HEK293T (cell line): ENCODE data around the gene LRP1-AS.
A peak's percentile ranks its signal among the peaks of the same experiment; 100 is the strongest.

Experiments
- CTCF ChIA-PET: fragments of 350-600 bp; formaldehyde crosslinking; extraction: SDS; loops from one replicate; lab custom pipeline; 2021; ENCODE audit warnings: antibody characterized with exemption, inconsistent platforms; lab: Yijun Ruan, JAX
- POLR2A ChIA-PET: fragments of 350-600 bp; formaldehyde crosslinking; extraction: SDS; loops from one replicate; lab custom pipeline; 2020; ENCODE audit warnings: antibody characterized with exemption, inconsistent platforms; lab: Yijun Ruan, JAX
- DNase-seq: peaks from one replicate; pipeline ENCODE4 v3.0.0; 2012; ENCODE audit warnings: mixed read lengths; ENCODE audit errors: extremely low spot score
- ARNT ChIP-seq: fragments of 450-650 bp; IDR thresholded peaks from 2 replicates; pipeline ENCODE4 v1.6.1; 2017; ENCODE audit warnings: mild to moderate bottlenecking
- BHLHE40 ChIP-seq: fragments of 450-650 bp; IDR thresholded peaks from 2 replicates; pipeline ENCODE4 v1.6.1; 2016; ENCODE audit warnings: mild to moderate bottlenecking, moderate library complexity, borderline replicate concordance
- CTBP1 ChIP-seq: fragments of 450-650 bp; IDR thresholded peaks from 2 replicates; pipeline ENCODE4 v1.6.1; 2016; ENCODE audit warnings: borderline replicate concordance
- ELF4 ChIP-seq: fragments of 450-650 bp; IDR thresholded peaks from 2 replicates; pipeline ENCODE4 v1.6.1; 2017; ENCODE audit warnings: antibody characterized with exemption
- FOXA1 ChIP-seq: fragments of 450-650 bp; IDR thresholded peaks from 2 replicates; pipeline ENCODE4 v1.6.1; 2016; ENCODE audit warnings: mild to moderate bottlenecking
- FOXK2 ChIP-seq: fragments of 450-650 bp; IDR thresholded peaks from 2 replicates; pipeline ENCODE4 v1.6.1; 2016; ENCODE audit warnings: mild to moderate bottlenecking
- FOXM1 ChIP-seq: fragments of 450-650 bp; IDR thresholded peaks from 2 replicates; pipeline ENCODE4 v1.6.1; 2017; ENCODE audit warnings: mild to moderate bottlenecking, borderline replicate concordance
- HDGF ChIP-seq: fragments of 450-650 bp; IDR thresholded peaks from 2 replicates; pipeline ENCODE4 v1.6.1; 2017; ENCODE audit warnings: antibody characterized with exemption, borderline replicate concordance
- L3MBTL2 ChIP-seq: fragments of 450-650 bp; conservative IDR thresholded peaks from 2 replicates; pipeline ENCODE4 v1.6.1; 2016; ENCODE audit warnings: mild to moderate bottlenecking
- LEF1 ChIP-seq: fragments of 450-650 bp; IDR thresholded peaks from 2 replicates; pipeline ENCODE4 v1.6.1; 2017; ENCODE audit warnings: mild to moderate bottlenecking, borderline replicate concordance
- NFRKB ChIP-seq: fragments of 450-650 bp; IDR thresholded peaks from 2 replicates; pipeline ENCODE4 v1.6.1; 2016; ENCODE audit warnings: mild to moderate bottlenecking, moderate library complexity
- PKNOX1 ChIP-seq: fragments of 450-650 bp; IDR thresholded peaks from 2 replicates; pipeline ENCODE4 v1.6.1; 2016
- SP1 ChIP-seq: fragments of 450-650 bp; IDR thresholded peaks from 2 replicates; pipeline ENCODE4 v1.6.1; 2017
- SUZ12 ChIP-seq: fragments of 450-650 bp; IDR thresholded peaks from 2 replicates; pipeline ENCODE4 v1.6.1; 2016; ENCODE audit warnings: mild to moderate bottlenecking
- TARDBP ChIP-seq: fragments of 450-650 bp; IDR thresholded peaks from 2 replicates; pipeline ENCODE4 v1.6.1; 2016
- ZNF384 ChIP-seq: fragments of 450-650 bp; IDR thresholded peaks from 2 replicates; pipeline ENCODE4 v1.6.1; 2016

LRP1-AS gene

GRCh38 chr12:57178213-57178612, 30.8 kb upstream of the LRP1-AS start:
- TF ChIP-seq ELF4 (no peak), HDGF (no peak), L3MBTL2 (no peak), FOXK2 (no peak), SP1 (no peak), SUZ12 (no peak), TARDBP (no peak), ZNF384 (no peak), PKNOX1 (no peak), BHLHE40 (no peak), FOXM1 (no peak), NFRKB (no peak), FOXA1 (no peak), LEF1 (no peak), ARNT (no peak), CTBP1 (no peak)
- POLR2A ChIA-PET = no interaction called here
- CTCF ChIA-PET = interaction anchor here (0.7 kb wide), 1 partner anchor 54 kb away, joined by 3 read pairs; no protein-coding TSS in a partner anchor
- DNase-seq = no peak

- DNase-seq = no peak
- POLR2A ChIA-PET = interaction anchor here (2.9 kb wide), 1 partner anchor 49 kb away, joined by 17 read pairs; the partner anchor contains the start of gene LRP1
- no peak for TF ChIP-seq ZNF384
- no peak for TF ChIP-seq FOXA1
- no peak for TF ChIP-seq SUZ12
- no peak for TF ChIP-seq HDGF
- TF ChIP-seq ARNT = no peak
- TF ChIP-seq PKNOX1 = no peak
- TF ChIP-seq CTBP1 = no peak
- no peak for TF ChIP-seq TARDBP
- TF ChIP-seq L3MBTL2 = no peak
- TF ChIP-seq FOXK2 = no peak
- TF ChIP-seq NFRKB = no peak
- TF ChIP-seq FOXM1 = no peak
- TF ChIP-seq BHLHE40 = no peak
- TF ChIP-seq ELF4 = no peak
- no peak for TF ChIP-seq SP1
- no peak for TF ChIP-seq LEF1
- CTCF ChIA-PET = no interaction called here
Observed at GRCh38 chr12:57177354-57177753, 29.9 kb upstream of the LRP1-AS start.

- CTCF ChIA-PET = interaction anchor here (0.8 to 4.2 kb wide), 11 partner anchors 8 to 172 kb away, joined by 3 to 21 read pairs (median 4); partner anchors contain the start of gene STAT6
- TF ChIP-seq TARDBP = no peak
- no peak for TF ChIP-seq SP1
- no peak for TF ChIP-seq PKNOX1
- TF ChIP-seq ZNF384 = no peak
- TF ChIP-seq FOXM1 = no peak
- TF ChIP-seq ARNT = no peak
- no peak for TF ChIP-seq FOXA1
- TF ChIP-seq CTBP1 = no peak
- TF ChIP-seq NFRKB = no peak
- no peak for TF ChIP-seq LEF1
- no peak for TF ChIP-seq BHLHE40
- no peak for TF ChIP-seq FOXK2
- TF ChIP-seq HDGF = no peak
- TF ChIP-seq ELF4 = no peak
- POLR2A ChIA-PET = interaction anchor here (2.9 kb wide), 1 partner anchor 48 kb away, joined by 17 read pairs; the partner anchor contains the start of gene LRP1
- no peak for DNase-seq
Observed at GRCh38 chr12:57176846-57177245, 29.4 kb upstream of the LRP1-AS start.

GRCh38 chr12:57176139-57176477, 28.7 kb upstream of the LRP1-AS start:
- TF ChIP-seq SUZ12 (no peak), HDGF (no peak), L3MBTL2 (no peak), TARDBP (no peak), LEF1 (no peak), FOXK2 (no peak), NFRKB (no peak), ZNF384 (no peak), PKNOX1 (no peak), SP1 (no peak), FOXA1 (no peak), ELF4 (no peak)
- DNase-seq = no peak
- CTCF ChIA-PET = interaction anchor here (0.5 to 4.2 kb wide), 24 partner anchors 8 to 171 kb away, joined by 3 to 21 read pairs (median 4); partner anchors contain the start of genes LRP1 and STAT6
- POLR2A ChIA-PET = interaction anchor here (2.9 kb wide), 1 partner anchor 48 kb away, joined by 17 read pairs; the partner anchor contains the start of gene LRP1

GRCh38 chr12:57175428-57176138, 28.2 kb upstream of the LRP1-AS start:
- POLR2A ChIA-PET = interaction anchor here (2.9 kb wide), 1 partner anchor 47 kb away, joined by 17 read pairs; the partner anchor contains the start of gene LRP1
- DNase-seq = peak; percentile 89
- TF ChIP-seq SP1 (no peak), CTBP1 (no peak), SUZ12 (no peak), FOXM1 (no peak), PKNOX1 (no peak), HDGF (no peak), FOXK2 (no peak), TARDBP (no peak), ZNF384 (no peak), L3MBTL2 (no peak), NFRKB (no peak), BHLHE40 (no peak), FOXA1 (no peak)
- CTCF ChIA-PET = interaction anchor here (0.5 to 4.2 kb wide), 28 partner anchors 9 to 439 kb away, joined by 3 to 21 read pairs (median 4); partner anchors contain the start of genes LRP1 and STAT6
